ENCODE data around the gene MED8.

MED8 gene

GRCh38 chr1:43358746-43359693 lies 30.6 kb downstream of the MED8 start, which contains the start of gene CDC20:
TSS of gene CDC20 (plus strand) at chr1:43358981. CDS start at chr1:43359216, 235 bp downstream.
- peak; percentile 93 to 96 for DNase-seq (ENCODE audit: low read depth in 2 of 2)

DNA sequence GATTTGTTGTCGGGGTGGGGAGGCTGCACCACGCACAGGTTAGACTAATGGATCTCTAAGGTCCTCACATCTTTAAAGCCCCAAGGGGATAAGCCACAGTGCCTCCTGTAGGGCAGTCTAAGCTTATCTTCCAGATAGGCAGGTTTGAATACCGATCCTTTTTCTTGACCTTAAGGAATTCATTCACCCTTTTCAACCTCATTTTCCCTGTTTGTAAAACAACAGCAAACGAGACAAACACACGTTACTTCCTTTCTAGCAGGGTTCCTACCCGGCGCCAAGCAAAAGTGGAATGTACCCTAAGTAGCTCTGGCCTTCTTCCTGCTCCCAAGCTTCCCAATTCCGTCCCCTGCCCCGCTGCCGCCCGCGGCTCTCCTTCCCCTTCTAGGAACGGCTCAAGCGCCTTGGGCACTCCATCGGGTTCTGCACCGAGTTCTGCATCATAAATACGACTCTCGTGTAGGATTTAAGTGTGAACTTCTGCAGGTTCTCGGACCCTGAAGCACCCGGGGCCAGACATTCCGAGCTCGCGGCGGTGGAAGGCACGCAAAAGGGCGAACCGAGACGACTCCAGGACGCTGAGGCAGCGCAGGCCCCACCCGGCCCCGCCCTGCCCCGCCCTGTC lies 31.4 kb downstream of the MED8 start:
- DNase-seq (ENCODE audit: low read depth in 2 of 2) = no peak

DNA sequence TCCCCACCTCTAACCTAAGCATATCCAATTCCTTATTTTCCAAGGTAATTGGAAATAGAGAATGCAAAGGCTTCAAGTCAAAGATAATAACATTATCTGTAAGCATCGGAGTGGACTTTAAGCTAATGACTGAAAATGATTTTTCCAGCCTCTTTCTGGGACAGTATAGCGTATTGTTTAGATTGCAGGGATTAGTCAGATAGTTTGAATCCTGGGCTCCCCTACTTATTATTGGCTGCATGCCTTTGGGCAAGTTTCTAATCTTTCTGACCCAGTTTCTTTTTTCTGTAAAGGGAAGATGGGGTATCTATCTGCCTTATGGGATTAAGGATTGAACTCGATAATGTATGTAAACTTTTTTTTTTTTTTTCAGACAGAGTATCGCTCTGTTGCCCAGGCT lies 32.3 kb downstream of the MED8 start:
- DNase-seq (ENCODE audit: low read depth in 2 of 2) = no peak

DNA sequence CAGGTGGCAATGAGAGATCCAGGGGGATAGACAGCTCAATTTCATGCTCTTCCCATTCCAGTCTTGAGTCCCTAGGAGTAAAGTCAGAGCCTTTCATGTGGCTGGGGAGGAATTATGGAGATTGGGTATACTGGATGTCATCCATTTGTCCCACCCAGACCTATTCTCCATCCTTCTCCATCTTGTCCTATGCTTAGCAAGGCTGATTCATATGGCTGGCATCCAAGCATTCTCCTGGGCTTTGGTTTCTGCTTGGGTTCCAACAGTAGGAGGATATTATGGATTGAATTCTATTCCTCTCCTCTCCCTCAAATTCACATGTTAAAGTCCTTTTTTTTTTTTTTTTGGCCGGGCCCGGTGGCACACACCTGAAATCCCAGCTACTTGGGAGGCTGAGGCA lies 34.7 kb downstream of the MED8 start:
- DNase-seq (ENCODE audit: low read depth in 2 of 2) = no peak

DNA sequence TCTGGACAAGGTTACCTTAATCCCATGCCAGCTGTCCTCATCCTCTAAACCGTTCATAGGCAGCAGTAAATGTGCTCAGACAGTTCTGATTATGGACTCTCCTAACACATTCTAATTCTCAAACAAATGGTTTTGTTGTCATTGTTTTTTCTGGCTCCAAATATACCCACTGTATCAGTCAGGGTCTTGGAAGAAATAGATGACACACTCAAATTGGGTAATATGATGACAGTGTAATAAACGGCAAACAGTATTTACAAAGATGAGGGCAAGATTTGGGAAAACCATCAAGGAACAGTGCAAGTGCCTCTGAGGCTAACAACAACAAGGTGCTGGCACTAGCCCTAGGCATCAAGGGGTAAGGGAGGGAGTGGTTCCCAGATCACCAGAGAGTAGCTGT lies 35.1 kb downstream of the MED8 start:
- DNase-seq (ENCODE audit: low read depth in 2 of 2) = no peak

- DNase-seq (ENCODE audit: low read depth in 2 of 2) = no peak
Observed at GRCh38 chr1:43352881-43353280, 36.7 kb downstream of the MED8 start.

- DNase-seq (ENCODE audit: low read depth in 2 of 2) = no peak
Observed at GRCh38 chr1:43352351-43352705, 37.3 kb downstream of the MED8 start.

- DNase-seq (ENCODE audit: low read depth in 2 of 2) = no peak
Observed at GRCh38 chr1:43351421-43352350, 37.9 kb downstream of the MED8 start.

DNA sequence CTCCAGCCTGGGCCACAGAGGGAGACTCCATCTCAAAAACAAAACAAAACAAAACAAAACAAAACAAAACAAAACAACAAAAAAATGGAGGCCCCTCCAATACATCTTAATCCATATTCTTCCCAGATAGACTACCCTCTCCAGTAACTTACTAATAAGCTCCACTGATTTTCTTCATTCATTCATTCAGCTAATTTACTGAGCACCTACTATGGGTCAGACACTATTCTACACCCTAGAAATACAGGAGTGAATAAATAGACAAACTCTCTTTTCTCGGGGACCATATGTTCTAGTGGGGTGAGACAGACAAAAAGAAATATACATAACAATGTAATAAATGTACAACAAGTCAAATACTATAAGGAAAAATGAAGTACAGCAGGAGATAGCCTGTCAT lies 38.6 kb downstream of the MED8 start:
- DNase-seq (ENCODE audit: low read depth in 2 of 2) = no peak

DNA sequence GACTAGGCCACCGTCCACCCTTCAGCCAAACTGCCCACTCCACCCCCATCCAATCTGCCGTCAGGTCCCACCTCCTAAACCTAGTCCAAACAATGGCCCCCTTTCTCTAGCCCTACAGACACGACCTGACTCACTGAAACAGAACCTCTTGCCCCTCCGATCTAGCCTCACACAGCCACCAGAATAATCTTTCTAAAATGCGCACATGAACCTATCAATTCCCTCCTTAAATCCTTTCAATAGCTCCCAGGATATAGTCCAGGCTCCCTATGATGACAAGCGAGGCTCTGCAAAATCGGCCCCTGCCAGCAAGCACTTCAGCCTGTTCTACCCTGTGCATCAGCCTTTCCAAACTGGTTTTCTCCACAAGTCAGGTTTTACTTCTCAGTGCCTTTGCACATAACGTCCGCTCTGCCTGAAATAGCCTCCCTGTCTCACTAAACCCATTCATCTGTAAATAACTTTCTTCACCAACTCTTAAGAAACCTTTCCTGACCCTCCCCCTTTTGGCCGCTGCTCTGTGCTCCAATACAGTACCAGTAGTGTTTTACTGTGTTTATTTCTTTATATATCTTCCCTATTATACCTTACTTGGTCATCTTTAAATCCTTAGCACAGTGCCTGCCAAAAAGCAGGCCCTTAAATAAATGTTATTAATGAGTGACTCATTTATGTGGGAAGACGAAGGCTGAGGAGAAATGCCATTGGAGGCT lies 39.9 kb downstream of the MED8 start:
- DNase-seq (ENCODE audit: low read depth in 2 of 2) = no peak

DNA sequence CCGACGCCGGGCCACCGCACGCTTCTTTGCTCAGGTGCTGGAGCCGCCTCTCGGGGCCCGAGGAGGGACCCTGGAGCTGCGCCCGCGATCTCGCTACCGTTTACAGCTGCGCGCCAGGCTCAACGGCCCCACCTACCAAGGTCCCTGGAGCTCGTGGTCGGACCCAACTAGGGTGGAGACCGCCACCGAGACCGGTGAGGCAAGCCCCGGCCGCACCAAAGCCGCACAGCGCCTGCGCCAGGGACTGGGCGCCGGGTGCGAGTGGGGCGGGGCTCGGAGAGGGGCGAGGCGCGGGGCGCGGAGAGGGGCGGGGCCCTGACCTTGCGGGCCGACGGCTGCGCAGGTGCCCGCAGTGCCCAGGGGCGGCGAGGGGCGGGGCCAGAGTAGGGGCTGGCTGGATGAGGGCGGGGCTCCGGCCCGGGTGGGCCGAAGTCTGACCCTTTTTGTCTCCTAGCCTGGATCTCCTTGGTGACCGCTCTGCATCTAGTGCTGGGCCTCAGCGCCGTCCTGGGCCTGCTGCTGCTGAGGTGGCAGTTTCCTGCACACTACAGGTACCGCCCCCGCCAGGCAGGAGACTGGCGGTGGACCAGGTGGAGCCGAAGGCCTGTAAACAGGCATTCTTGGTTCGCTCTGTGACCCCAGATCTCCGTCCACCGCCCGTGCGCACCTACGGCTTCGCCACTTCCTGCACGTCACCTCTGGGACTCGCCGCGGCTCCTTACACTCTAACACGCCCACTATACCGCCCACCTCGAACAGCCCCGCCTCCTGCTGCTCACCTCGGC lies 40.6 kb downstream of the MED8 start:
- peak in 1 of 2 donors; percentile 50 for DNase-seq (ENCODE audit: low read depth in 2 of 2)

DNA sequence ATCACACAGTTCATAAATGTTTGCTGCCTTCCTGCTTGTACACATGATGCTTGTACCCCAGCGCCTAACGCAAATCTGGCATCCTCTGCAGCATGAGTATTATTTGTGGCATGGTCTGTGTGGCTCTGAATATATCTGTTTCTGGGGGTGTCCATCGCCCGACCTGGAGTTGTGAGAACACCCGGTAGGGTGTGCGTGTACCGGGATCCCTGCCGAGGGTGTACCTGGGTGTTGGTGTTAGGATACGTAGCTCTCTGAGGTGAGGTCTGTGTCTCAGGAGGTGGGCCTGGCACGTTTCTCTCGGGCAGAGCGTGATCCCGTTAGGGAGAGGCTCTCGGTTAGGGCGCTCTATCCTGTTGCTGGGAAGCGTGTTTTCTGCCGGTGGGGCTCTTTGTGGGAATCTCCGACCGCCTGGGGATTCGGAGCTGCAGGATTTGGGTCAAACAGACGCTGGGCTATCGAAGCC lies 41.2 kb downstream of the MED8 start:
- no peak for DNase-seq (ENCODE audit: low read depth in 2 of 2)

GRCh38 chr1:43346636-43347035 lies 43.0 kb downstream of the MED8 start:
- no peak for DNase-seq (ENCODE audit: low read depth in 2 of 2)

- DNase-seq (ENCODE audit: low read depth in 2 of 2) = no peak
Observed at GRCh38 chr1:43345120-43345519, 44.5 kb downstream of the MED8 start.

DNA sequence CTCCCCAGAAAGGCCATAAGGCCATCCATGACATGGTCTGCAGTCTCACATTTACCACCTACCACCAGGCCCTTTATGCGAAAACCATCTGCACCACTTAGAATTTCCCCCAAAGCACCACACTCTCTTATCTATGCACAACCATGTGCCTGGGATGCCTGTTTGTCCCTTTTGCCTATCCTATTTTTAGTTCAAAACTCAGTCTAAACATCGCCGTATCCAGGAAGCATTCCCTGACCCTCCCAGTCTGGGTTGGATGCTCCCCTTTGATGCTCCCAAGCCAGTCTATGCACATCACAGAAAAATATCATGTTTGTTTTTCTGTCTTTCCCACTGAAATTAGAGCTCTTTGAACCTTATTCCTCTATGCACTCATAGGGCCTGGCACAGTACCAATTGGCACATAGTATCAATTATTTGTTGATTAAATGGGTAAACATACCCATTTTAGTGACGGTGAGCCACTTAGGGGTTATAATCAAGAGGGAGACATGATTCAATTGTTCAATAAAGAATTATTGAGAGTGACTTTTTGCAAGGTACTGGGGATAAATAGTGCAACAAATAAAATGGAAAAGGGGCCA lies 45.2 kb downstream of the MED8 start:
- no peak for DNase-seq (ENCODE audit: low read depth in 2 of 2)

DNA sequence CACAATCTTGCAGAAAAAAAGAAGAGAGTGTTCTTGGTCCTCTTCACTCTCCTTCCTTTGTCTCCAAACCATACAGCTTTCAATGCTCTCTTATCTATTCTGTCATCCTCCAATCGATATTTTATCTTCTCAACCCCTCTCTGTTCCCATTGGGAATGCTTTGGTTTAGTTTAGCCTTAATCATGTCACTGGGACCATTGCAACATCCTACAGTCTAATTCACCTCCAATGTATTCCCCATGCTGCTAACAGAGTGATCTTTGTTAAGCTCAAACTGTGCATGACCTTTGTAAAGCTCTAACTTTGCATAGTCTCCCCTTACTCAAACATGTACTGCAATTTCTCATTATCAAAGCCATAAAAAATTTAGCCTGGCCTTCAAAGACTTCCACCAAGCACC lies 49.0 kb downstream of the MED8 start:
- no peak for DNase-seq (ENCODE audit: low read depth in 2 of 2)

- DNase-seq (ENCODE audit: low read depth in 2 of 2) = no peak
Observed at GRCh38 chr1:43339584-43340232, 49.9 kb downstream of the MED8 start.

- no peak for DNase-seq (ENCODE audit: low read depth in 2 of 2)
Observed at GRCh38 chr1:43338001-43338400, 51.6 kb downstream of the MED8 start.

- DNase-seq (ENCODE audit: low read depth in 2 of 2) = no peak
Observed at GRCh38 chr1:43337588-43337987, 52.0 kb downstream of the MED8 start, which contains the start of gene MPL. TSS of gene MPL (plus strand) at chr1:43337818. CDS start at chr1:43337849, 31 bp downstream.

Data from stimulated activated CD8-positive, alpha-beta memory T cell treated with anti-CD3 and anti-CD28 coated beads, Interleukin-7, amount 100 ng/mL, for 4 hours (primary cell).